GM21619 (cell line): Measurements from ENCODE around the gene ARHGEF11.

Experiments
- ATAC-seq: cut with Tn5 transposase; IDR thresholded peaks from one replicate; pipeline ENCODE4 v1.9.1; 2021; ENCODE audit not compliant: unreplicated experiment

The ARHGEF11 gene

GRCh38 chr1:156912861-156913808 lies 132.4 kb downstream of the ARHGEF11 start:
- ATAC-seq, result no peak

GRCh38 chr1:156912310-156912709 lies 133.2 kb downstream of the ARHGEF11 start:
- ATAC-seq, result no peak

GRCh38 chr1:156911577-156912298 lies 133.8 kb downstream of the ARHGEF11 start:
- ATAC-seq, result no peak

GRCh38 chr1:156910309-156910782 lies 135.2 kb downstream of the ARHGEF11 start:
- no peak for ATAC-seq

DNA sequence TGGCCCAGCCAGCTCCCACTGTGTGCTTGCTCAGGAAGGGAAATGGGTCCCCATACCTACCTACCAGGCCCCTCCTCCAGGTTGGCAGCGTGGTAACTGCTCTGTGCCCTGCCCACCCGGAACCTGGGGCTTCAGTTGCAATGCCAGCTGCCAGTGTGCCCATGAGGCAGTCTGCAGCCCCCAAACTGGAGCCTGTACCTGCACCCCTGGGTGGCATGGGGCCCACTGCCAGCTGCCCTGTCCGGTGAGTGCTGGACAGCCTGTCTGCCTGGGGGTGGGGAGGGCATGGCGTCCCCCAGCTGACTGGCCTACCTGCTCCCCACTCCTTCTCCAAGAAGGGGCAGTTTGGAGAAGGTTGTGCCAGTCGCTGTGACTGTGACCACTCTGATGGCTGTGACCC lies 135.9 kb downstream of the ARHGEF11 start:
- ATAC-seq, result no peak

DNA sequence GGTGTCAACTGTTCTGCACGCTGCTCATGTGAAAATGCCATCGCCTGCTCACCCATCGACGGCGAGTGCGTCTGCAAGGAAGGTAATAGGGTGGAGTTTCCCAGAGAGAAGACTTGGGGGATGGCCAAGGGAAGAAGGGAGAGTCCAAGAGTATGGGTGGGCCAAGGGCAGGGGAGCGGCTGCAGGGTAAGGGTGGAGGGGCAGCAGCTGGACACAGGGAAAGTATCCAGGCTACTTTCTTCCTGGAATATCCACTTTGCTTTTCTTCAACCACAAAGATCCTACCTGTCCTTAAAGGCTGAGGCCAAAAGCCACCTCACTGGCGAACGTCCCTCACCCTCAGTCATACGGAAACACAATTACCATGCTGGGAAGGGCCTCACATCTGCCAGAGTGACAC lies 136.6 kb downstream of the ARHGEF11 start:
- ATAC-seq, result no peak

- no peak for ATAC-seq
Measured at GRCh38 chr1:156908541-156908940, 137.0 kb downstream of the ARHGEF11 start.

DNA sequence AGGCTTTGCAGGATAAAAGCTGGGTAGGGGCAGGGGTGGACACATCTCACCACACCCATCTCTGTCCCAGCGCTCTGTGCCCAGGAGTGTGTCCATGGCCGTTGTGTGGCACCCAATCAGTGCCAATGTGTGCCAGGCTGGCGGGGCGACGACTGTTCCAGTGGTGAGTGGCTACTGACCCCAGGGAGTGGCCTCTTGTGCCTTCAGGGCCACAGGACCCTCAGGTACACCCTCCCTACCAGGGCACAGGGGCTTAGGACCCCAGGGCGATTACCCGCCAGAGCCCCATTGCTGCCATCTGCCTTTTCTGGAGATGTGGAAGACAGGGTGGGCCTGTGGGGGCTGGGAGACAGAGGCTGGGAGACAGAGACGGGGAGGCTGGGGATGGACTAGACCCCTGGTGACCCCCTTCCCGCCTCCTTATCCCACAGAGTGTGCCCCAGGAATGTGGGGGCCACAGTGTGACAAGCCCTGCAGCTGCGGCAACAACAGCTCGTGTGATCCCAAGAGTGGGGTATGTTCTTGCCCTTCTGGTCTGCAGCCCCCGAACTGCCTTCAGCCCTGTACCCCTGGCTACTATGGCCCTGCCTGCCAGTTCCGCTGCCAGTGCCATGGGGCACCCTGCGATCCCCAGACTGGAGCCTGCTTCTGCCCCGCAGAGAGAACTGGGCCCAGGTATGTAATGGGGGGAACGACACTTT lies 139.2 kb downstream of the ARHGEF11 start:
- no peak for ATAC-seq

DNA sequence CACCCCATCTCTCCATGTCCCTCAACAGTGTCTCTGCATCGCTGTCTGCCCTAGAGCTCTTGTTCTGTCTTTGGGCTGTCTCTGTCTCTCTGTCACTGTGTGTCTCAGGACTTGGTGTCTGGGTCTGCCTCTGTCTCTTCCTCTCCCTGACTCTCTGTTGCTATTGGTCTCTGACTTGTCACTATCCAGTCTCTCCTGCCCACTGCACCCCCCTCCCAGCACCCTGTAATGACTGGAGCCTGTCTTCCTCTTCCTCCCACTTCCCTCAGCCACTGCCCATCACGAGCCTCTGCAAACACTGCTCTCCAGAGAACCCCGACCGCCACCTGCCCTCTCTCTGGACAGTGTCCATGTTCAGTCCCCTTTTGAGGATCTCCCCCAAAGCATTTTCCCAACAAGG lies 139.9 kb downstream of the ARHGEF11 start:
- ATAC-seq, result no peak

GRCh38 chr1:156905176-156905575 lies 140.4 kb downstream of the ARHGEF11 start:
- no peak for ATAC-seq

DNA sequence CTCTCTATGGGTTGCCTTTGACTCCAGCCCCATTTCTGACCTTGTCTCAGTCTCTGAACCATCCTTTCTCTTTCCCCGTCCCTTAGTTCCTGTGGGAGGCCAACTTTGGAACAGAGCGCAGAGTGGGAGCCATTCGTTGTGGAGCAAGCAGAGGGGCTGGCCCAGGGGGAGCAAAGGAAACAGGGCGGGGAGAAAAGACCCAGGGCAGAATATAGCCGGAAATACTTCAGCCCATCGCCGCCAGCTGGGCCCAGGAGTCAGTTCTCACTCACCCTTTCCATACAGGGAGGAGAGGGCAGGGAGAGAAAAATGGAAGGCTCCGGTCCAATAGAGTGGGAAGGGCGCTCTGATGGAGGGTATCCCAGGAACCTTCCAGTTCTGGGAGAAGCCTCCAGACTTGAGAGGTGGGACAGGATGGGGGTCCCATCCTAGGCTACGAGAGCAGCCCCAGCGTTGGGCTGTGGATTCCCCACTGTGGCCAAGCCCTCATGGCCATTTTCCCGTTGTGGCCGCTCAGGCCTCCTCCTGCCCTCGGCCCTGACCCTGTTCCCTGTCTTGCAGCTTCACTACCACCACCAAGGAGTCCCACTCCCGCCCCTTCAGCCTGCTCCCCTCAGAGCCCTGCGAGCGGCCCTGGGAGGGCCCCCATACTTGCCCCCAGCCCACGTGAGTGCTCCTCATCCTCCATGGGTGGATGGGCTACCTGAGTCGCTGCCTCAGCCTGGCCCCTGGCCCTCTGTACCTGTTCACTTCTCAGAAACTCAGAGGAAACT lies 141.2 kb downstream of the ARHGEF11 start:
- no peak for ATAC-seq

GRCh38 chr1:156903328-156904091 lies 142.0 kb downstream of the ARHGEF11 start:
- no peak for ATAC-seq

DNA sequence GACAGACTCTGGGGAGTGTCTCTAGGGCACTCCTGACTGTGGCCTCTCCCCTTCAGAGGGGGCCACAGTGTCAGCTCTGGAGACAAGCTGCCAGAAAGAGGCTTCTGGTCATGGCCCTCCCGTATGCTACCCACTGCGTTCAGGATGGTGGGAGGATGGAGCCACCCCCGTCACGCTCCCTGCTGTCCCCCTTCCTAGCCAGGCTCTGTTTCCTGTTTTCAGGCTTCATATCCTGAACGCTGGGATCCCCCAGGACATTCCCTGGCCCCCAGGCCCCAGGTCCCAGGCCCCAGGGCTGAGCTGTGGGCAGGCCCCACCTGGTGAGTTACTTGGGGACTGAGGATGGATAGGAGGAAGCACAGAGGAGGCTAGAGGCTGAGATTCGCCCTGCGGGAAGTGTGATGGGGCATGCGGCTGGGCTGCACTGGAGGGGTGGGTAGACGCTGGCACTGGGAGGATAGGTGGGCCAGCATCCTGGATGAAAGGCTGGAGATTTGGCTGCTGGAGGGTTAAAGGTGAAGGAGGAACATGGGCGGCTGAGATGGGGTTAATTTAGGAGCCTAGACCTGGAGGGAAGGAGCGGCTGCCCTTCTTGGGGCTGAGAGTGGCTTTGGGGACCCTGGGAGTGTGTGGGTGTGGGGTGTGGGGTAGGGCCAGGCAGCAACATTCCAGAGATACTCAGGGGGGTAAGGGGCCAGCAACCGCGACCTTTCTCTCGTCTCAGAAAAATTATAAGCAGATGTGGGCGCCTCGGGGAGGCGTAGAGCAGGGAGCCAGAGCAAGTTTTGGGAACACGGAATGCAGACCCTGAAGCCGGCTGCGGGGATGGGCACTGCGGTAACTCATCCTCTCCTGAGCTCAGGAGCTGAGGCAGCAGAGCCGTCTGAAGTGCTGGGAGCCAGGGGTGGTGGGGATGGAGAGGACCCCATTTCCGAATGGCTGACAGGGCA lies 143.3 kb downstream of the ARHGEF11 start:
- no peak for ATAC-seq

- ATAC-seq, result no peak
Measured at GRCh38 chr1:156901590-156901900, 144.0 kb downstream of the ARHGEF11 start.

GRCh38 chr1:156900896-156901589 lies 144.5 kb downstream of the ARHGEF11 start:
- ATAC-seq, result no peak

GRCh38 chr1:156899956-156900718 lies 145.4 kb downstream of the ARHGEF11 start:
- ATAC-seq, result no peak

DNA sequence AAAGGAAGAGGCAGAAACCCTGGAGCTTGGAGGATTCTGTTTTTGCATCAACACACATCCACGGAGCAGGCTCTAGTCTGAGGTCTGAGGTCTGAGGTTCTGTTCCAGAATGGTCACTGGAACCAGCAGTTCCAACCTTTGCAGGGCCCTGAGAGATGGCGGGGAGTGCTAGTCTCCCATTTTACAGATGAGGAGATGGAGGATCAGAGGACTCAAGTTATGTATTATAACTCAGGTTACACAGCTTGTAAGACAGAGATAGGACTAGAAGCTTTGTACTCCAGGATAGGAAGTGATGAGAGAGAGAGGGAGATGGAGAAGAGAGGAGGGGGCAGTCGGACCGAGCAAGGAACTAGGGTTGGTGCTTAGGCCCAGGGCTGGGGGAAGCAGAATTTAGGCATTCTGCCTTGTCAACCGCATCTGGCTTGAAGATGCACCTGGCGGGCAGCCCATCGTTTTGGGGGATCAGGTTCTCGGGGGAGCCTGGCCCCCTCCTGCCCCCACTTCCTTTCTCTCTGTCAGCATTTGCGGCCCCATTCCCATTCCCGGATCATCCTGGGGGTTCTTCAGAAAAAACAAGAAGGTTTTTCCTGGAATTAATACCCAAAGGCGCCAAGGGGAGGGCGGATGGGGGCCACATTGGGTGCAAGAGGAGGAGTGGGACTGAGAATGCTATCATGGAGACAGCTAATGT lies 146.4 kb downstream of the ARHGEF11 start:
- no peak for ATAC-seq
